ENCODE results near the gene TOMM7.
"Not testable (repeated sequence)": the region's sequence is repeated elsewhere in the genome, so short reads cannot be mapped to it uniquely, and the experiment has no call there.

Gene TOMM7

GRCh38 chr7:22853138-22853537, 30.5 kb upstream of the TOMM7 start:
- DNase-seq = no peak

GRCh38 chr7:22851145-22851544, 28.5 kb upstream of the TOMM7 start:
- no peak for DNase-seq

DNA sequence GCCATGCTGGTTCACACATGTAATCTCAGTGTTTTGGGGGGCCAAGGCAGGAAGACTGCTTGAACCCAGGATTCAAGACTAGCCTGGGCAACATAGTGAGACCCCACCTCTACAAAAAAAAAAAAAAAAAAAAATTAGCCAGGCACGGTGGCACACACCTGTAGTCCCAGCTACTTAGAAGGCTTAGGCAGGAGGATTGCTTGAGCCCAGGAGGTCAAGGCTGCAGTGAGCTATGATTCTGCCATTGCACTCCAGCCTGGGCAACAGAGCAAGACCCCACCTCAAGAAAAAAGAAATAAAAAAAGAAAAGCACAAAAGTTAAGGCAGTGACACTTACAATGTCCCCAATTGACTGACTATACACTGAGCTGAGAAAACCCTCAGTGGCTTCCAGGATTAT, 27.7 kb upstream of the TOMM7 start:
- not testable (repeated sequence) for DNase-seq

GRCh38 chr7:22849662-22850061, 27.0 kb upstream of the TOMM7 start:
- DNase-seq = no peak

DNA sequence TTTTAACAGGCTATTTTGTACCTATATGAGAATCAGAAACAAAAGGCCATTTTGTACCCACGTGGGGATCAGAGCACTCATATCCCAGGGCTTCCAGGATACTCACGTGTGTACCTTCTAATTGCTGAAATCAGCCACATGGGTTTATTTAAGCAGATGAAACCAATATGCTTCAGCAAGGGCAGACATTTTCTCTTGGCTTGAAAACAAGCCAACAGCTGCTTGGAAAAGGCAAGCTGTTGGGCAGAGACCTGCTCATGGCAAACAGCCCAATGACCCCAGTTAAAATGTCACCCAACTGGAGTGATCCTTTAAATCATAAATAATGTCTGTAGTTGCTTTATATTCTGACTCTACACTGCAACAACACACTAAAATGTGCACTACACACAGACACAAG, 26.5 kb upstream of the TOMM7 start:
- DNase-seq = no peak

DNA sequence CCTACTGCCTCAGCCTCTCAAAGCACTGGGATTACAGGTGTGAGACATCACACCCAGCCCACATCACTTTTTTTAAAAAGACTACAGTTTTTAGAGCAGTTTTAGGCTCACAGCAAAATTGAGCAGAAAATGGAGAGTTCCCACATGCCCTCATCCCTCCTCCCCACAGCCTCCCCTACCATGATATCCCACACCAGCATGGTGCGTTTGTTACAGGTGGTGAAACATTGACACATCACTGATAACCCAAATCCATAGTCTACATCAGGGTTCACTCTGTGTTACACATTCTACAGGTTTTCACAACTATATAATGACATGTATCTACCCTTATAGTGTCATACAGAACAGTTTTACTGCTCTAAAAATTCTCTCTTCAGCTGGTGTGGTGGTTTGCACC, 24.3 kb upstream of the TOMM7 start:
- DNase-seq = no peak

GRCh38 chr7:22845221-22845834, 22.7 kb upstream of the TOMM7 start:
- DNase-seq = no peak

DNA sequence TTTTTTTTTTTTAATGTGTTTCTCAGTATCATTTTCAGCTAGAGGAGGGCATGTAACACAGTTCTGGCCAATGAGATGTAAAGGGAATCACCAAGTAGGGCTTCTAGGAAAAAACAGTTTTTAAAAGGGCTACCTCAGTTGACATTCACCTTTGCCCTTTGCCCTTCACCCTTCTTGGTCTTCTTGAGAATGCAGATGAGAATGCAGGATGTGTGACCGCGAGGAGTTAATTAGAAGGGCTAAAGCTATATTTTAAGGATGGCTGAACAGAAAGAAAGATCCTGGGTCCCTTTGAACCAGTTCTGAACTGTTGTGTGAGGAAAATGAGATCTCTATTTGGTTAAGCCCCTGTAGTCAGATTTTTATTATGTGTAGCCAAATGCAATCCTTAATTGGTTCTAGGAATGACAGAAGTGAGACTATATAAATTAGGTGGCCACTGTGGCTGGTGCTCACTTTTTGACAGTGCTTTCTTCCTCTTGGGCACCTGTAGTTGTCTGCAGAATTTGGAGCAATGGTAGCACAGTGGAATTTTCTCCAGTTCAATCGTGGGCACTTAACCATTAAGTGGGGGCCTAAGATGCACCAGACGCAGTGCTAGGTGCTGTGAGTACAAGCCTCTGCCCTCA, 21.1 kb upstream of the TOMM7 start:
- DNase-seq = no peak

- DNase-seq = no peak
Measured at GRCh38 chr7:22842973-22843372, 20.3 kb upstream of the TOMM7 start.

DNA sequence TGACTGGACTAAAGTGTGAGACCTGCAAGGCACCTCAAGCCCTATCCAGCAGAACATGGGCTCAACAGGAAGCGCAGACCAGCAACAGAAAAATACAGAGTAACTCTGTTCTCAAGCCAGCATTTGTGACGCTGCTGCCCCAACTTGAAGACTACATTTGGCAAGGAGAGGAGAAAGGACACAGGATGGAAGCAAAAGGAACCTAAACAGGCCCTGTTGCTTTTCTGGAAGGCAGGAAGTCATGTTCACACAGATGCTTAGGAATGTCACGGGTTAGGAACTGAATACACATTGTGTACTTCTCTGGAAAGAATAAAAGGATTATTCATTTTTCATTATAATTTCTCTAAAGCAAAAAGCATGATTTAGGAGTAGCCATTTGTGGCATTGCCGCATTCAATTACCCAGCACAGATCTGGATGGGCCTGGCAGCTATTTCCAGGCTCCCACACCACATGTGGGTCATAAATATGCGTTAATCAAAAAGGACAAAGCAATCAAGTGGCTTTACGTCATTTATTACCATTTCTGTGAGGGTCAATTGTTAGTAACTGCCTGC, 19.8 kb upstream of the TOMM7 start:
- DNase-seq = no peak

GRCh38 chr7:22841954-22842353, 19.3 kb upstream of the TOMM7 start:
- DNase-seq = no peak

DNA sequence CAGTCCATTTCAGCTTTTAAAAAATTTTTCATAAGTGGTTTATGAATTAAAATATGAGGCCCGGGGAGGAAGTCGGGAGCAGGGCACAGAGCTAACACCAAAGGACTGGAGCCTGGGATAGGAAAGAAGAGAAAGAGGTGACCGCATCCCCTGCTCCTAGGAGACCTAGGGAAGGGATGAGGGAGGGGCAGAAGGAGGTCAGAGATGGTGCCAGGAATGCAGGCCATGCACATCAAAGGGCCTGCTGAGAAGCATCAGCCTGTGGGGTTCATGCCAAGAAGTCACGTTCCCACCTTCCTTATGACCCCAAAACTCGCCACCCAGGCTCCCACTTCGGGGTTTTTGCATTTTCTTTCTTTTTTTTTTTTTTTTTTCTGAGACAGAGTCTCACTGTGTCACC, 14.7 kb upstream of the TOMM7 start:
- DNase-seq = no peak

DNA sequence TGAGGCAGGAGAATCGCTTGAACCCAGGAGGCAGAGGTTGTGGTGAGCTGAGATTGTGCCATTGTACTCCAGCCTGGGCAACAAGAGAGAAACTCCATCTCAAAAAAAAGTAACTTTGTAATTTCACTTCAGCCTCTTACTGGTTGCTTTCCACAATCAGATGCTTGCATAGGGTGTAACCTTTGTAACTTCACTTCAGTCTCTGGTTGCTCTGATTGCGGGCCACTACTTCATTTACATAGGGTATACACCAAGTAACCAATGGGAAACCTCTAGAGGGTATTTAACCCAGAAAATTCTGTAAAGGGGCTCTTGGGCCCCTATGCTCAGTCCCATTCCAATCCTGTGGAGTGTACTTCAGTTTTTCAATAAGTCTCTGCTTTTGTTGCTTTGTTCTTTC, 13.9 kb upstream of the TOMM7 start:
- not testable (repeated sequence) for DNase-seq

GRCh38 chr7:22833957-22834356, 11.3 kb upstream of the TOMM7 start:
- DNase-seq = no peak

- DNase-seq = no peak
Measured at GRCh38 chr7:22833113-22833855, 10.6 kb upstream of the TOMM7 start.

GRCh38 chr7:22832401-22832800, 9.8 kb upstream of the TOMM7 start:
- DNase-seq = no peak

GRCh38 chr7:22831602-22832305, 9.1 kb upstream of the TOMM7 start:
- no peak for DNase-seq

GRCh38 chr7:22827563-22827962, 4.9 kb upstream of the TOMM7 start:
- DNase-seq = no peak

- DNase-seq = no peak
Measured at GRCh38 chr7:22826593-22826992, 3.9 kb upstream of the TOMM7 start.

GRCh38 chr7:22824760-22825159, 2.1 kb upstream of the TOMM7 start:
- DNase-seq = no peak

GRCh38 chr7:22823142-22823497, 471 bp upstream of the TOMM7 start:
- DNase-seq = no peak

GRCh38 chr7:22821702-22822485, 755 bp downstream of the TOMM7 start:
- no peak for DNase-seq

- DNase-seq = no peak
Measured at GRCh38 chr7:22819476-22819875, 3.2 kb downstream of the TOMM7 start.

All from cortex of kidney (tissue), 1 donor.